ENCODE measurements around the gene SPINK5. TPM values are rescaled to one million over a fixed set of nuclear protein-coding genes. Genes with fewer than 3 reads are reported as not detected.
"Not testable (repeated sequence)": the region's sequence is repeated elsewhere in the genome, so short reads cannot be mapped to it uniquely, and the experiment has no call there.

SPINK5 gene
- total RNA-seq (2014; rRNA removed), result not detected in 2 replicates
- not detected for polyA plus RNA-seq (2012)

DNA sequence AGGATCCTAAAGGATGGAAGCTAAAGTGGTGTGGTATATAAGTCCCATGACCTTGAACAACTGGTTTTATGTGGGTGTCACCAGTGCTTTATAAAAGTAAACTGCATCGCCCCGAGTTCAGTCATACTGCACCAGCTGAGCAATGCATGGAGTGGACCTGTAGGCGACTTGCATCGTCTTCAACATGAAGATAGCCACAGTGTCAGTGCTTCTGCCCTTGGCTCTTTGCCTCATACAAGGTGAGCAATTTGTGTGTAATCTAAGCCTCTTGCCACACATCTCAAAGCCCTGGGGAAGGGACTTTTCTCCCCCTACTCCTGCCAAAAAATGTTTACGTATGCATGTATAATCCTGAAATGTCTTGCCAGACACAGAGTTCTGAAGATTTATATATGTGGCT, at the start of gene SPINK5:
SPINK5 (plus strand) TSS at position 120 of the 400 bp plus-strand sequence; CDS start at position 185, 65 bp downstream.
- DNase-seq (ENCODE audit: low read depth), result no peak

GRCh38 chr5:148014276-148014675, 49.5 kb upstream of the SPINK5 start:
- DNase-seq (ENCODE audit: low read depth), result no peak

DNA sequence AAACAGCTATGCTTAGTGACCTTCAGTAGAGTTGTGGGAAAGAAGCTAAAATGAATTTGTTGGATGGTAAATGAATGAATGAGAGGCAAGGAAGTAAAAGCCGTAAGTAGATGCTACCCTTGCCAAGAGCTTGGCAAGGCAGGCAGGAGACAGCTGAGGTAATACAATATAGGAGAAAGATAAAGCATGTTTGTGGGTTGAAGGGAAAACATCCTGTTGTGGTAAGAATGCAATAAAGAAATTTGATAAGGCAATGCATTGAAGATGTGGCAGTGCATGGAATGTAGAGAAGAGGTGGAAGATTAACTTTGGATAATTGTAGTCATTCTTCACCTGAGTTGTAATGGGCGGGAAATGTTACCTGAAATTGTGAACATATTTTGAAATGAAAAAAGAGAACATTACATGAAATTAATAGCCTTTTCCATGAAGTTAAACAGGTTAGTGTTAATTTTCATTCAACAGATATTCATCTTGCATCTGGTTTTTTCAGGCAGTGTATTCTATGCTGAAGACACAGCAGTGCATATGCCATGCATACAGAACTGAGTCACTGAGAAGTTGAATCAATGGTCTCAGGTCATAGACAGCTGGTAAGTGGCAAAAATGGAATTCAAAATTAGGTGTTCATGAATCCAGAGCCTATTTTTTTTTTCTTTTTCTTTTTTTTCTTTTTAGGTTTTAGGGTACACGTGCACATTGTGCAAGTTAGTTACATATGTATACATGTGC, 43.4 kb upstream of the SPINK5 start:
- DNase-seq (ENCODE audit: low read depth), result no peak

GRCh38 chr5:148027505-148027904, 36.3 kb upstream of the SPINK5 start:
- no peak for DNase-seq (ENCODE audit: low read depth)

DNA sequence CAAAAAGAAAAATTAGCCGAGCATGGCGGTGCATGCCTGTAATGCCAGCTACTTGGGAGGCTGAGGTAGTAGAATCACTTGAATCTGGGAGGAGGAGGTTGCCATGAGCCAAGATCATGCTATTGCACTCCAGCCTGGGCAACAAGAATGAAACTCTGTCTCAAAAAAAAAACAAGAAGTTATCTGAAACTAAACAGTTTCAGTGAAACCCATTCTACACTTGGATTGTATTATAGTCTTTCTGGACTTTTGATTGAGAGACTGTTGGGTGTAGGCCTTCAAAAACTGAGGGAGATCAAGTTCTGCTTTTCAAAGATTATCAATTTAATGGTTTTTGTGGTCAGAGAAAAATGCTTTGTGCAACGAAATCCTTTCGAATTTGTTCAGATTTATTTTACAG, 34.6 kb upstream of the SPINK5 start:
- DNase-seq (ENCODE audit: low read depth), result no peak

DNA sequence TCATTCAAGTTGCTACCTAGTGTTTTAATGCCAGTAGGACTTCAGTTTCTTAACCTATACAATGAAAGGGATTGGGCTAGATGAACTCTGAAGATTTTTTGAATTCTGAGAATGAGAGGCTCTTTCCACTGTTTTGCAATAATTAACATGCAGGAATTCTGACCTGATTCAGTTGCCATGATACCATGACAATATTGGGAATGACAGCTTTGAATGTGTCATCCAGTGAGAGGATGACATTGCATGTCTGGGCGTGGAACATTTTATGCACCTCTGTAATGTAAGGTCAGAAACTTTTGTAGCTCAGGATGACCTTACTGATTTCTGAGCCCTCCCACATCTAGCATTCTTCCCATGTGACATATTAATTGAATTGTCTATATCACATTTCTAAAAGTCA, 30.6 kb upstream of the SPINK5 start:
- DNase-seq (ENCODE audit: low read depth), result no peak

GRCh38 chr5:148035676-148036075, 28.1 kb upstream of the SPINK5 start:
- DNase-seq (ENCODE audit: low read depth), result no peak

GRCh38 chr5:148042881-148043280, 20.9 kb upstream of the SPINK5 start:
- DNase-seq (ENCODE audit: low read depth), result no peak

DNA sequence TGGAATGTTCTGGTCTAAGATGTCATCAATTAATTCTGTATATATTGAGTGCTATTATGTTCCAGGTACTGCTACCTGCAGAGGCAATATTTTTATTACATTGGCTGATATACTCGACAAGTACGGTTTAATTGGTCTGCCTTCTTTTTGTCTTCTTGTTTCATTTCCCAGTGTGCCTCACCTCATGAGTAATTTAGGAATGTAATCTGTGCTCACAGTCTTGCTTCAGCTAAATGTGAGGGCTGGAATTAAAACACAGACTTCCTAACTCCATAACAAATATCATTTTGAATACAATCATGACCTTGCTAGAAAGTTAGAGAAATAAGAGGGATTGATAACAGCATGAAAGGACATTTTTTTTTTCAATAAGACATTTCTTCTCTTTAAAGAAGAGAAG, 20.1 kb upstream of the SPINK5 start:
- DNase-seq (ENCODE audit: low read depth), result no peak

- DNase-seq (ENCODE audit: low read depth), result not testable (repeated sequence)
These were observed 8.6 kb upstream of the SPINK5 start for GRCh38 chr5:148055160-148055559.

DNA sequence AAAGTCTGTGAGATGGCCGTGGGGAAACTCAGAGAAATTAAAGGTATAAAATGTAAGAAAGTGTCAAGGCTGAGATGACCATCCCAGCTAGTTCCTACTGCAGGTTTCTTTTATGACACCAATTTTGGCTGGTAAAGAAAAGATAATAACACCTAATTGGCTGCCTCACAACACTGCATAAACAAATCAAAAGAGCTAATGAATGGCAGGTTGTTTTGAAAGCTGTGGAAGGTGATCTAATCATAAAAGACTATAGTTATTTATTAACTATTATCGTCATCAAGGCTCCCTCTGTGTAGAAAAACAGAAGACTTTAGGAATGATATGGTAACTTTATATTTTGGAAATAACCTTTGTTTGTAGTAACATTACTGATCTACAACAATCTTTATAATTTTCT, 3.5 kb upstream of the SPINK5 start:
- no peak for DNase-seq (ENCODE audit: low read depth)

DNA sequence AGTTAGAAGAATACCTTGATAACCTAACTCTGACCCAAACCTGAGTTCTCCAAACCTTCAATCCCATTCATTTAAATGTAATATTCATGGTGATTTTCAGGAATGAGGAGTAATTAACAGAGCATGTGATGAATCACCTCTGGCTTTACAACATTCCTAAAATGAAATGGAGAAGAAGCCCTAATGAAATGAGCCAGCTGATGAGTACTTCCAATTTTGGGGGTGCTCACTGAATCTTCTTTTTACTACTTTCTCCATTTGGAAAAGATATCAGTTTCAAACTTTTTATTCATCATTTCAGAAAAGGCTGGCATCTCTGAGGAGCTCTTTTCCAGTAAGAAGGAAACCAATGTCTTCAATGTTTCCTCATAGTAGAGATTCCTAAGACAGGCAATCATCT, 2.9 kb upstream of the SPINK5 start:
- DNase-seq (ENCODE audit: low read depth), result no peak

DNA sequence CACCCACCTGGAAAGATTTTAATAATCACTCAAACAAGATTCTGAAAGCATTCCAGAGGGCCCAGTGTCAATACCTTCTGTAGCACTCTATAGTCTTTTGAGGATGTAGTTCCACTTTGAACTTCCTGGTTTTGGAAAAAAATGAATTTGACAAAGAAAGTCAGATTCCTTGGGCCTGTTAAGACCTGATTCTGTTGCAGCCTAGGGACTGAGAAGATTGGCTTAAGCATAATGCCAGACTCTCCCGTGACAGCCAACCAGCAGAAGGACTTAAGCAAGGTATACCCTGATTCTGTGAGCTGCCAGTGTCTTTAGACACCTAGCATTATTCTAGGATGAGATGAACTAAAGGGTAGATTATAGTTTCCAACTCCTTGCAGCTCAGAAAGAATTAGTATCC, 6.8 kb downstream of the SPINK5 start:
- DNase-seq (ENCODE audit: low read depth), result no peak

GRCh38 chr5:148072207-148072606, 8.4 kb downstream of the SPINK5 start:
- DNase-seq (ENCODE audit: low read depth), result no peak

DNA sequence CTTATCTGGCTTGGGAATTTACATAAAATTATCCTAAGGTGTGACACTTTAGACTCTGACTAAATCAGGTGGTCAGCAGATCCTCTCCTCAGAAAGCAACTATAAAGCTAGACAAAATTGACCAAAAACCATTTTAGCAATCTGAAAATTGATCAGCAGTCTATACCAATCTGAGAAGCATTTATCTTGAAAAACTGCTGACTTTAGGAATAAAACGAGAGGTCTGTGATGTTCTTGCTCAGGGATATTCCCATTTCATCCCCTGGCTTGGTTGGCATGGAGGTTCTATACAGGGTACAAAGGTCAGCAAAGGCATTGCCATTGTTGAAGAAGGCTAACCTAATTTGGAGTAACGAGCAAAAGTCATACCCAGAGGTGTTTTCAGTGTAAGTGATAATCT, 11.7 kb downstream of the SPINK5 start:
- no peak for DNase-seq (ENCODE audit: low read depth)

- no peak for DNase-seq (ENCODE audit: low read depth)
These were observed 19.4 kb downstream of the SPINK5 start for GRCh38 chr5:148083203-148083602.

DNA sequence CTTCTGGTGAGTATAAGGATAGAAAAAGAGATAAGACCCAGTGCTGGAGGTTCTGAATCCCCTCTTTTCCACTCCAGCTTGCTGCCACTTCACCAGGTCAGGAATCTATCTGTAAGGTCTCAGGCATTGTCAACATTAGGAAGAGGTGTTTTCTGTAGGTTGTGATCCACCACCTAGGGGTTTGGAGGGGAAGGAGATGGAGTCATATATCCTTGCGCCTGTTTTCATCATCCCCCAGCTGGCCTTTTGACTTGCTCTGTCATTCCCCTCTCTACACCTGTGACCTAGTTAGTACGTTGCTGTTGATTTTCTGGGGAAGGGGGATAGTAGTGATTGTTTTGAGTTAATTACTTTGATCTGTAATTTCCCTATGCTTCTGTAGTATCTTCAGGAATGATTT, 20.5 kb downstream of the SPINK5 start:
- DNase-seq (ENCODE audit: low read depth), result no peak

GRCh38 chr5:148085310-148085709, 21.5 kb downstream of the SPINK5 start:
- DNase-seq (ENCODE audit: low read depth), result no peak

DNA sequence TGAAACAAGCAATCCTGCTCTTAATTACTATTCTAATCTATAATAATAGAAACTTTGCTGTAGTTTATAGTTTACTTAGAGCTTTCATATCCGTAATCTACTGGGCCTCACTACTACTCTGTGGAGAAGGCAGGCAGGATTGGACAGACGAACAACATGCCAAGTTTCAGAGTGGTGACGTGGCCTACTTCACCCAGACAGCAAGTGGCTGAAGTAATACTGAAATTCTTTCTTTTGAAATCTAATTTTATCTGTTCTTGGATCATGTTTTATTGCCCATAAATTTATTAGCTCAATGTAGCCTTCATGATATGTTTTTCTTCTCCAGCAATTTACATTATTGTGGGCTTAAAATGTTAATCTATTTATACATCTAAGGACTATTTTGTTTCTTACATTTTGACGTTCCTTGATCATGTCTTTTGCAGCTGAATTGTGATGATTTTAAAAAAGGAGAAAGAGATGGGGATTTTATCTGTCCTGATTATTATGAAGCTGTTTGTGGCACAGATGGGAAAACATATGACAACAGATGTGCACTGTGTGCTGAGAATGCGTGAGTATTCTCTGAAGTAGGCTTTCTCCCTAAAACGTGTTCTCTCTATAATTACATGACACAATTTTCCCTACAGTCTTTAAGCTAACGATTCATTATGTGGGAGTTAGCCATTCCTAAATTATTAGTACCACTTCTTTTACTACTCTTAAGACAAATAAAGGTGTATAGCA, 22.4 kb downstream of the SPINK5 start:
- DNase-seq (ENCODE audit: low read depth), result no peak

DNA sequence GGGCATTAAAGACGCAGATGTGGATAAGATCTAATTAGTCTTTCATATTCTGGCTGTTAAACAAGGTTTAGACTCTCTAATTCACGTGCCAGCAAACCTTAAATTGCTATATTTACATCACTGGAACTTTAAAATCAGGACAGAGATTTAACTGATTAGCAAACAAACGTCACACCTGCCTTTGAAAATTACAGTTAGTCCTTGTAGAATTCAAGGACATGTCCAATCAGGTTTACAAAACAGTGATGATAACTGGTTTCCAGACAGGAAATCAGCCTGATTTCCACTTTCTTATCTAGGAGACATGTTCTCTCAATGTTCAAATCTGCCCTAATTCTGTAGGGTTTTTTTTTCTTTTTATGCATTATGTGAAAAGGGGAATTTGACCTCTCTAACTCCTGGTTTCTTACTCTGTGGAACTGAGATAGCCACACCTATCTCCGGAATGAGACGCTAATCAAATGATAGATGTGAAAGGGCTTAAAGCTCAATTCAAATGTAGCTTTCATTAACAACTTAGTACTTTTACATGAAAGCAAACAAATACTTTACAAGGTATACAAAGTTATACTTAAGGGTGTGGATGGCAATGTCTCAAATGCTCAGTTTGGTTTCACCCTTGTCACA, 26.5 kb downstream of the SPINK5 start:
- no peak for DNase-seq (ENCODE audit: low read depth)

GRCh38 chr5:148090773-148091250, 27.0 kb downstream of the SPINK5 start:
- DNase-seq (ENCODE audit: low read depth), result no peak

Data from LHCN-M2 (cell line).